GM12864 (cell line): ENCODE results near the gene PBX2.
A peak's percentile ranks its signal among the peaks of the same experiment; 100 is the strongest.
"Not testable (repeated sequence)": the region's sequence is repeated elsewhere in the genome, so short reads cannot be mapped to it uniquely, and the experiment has no call there.

Experiments
- DNase-seq: peaks from one replicate; pipeline ENCODE4 v3.0.0-alpha.2; 2011; ENCODE audit warnings: low read depth
- H3K4me3 ChIP-seq: 2 replicates; pipeline ENCODE4 v1.5.1; 2011; ENCODE audit warnings: mild to moderate bottlenecking, low read depth, low read length, control low read depth
- CTCF ChIP-seq: IDR thresholded peaks from 2 replicates; pipeline ENCODE4 v1.5.1; 2011; ENCODE audit warnings: low read depth, mild to moderate bottlenecking, moderate library complexity, low read length, control low read depth, inconsistent platforms; ENCODE audit errors: missing control alignments

The PBX2 gene

GRCh38 chr6:32190911-32191677, 1.1 kb upstream of the PBX2 start:
- no peak for DNase-seq
- TF ChIP-seq CTCF: no peak
- peak overlapping the region; percentile 97 for H3K4me3 ChIP-seq

GRCh38 chr6:32189742-32190053, 304 bp downstream of the PBX2 start:
- H3K4me3 ChIP-seq: peak overlapping the region; percentile 97
- TF ChIP-seq CTCF: no peak
- no peak for DNase-seq

- TF ChIP-seq CTCF: no peak
- H3K4me3 ChIP-seq: peak overlapping the region; percentile 97
- no peak for DNase-seq
Measured at GRCh38 chr6:32189069-32189741, 797 bp downstream of the PBX2 start.

GRCh38 chr6:32188381-32189068, 1.5 kb downstream of the PBX2 start:
- peak overlapping the region; percentile 97 for H3K4me3 ChIP-seq
- no peak for TF ChIP-seq CTCF
- DNase-seq: no peak

- H3K4me3 ChIP-seq: not testable (repeated sequence)
Measured at GRCh38 chr6:32187725-32188380, 2.1 kb downstream of the PBX2 start.

GRCh38 chr6:32187009-32187709, 2.8 kb downstream of the PBX2 start:
- no peak for DNase-seq
- no peak for TF ChIP-seq CTCF

More at GRCh38 chr6:32187725-32188380, 2.1 kb downstream of the PBX2 start:
- DNase-seq: not testable (repeated sequence)

GRCh38 chr6:32186151-32186840, 3.7 kb downstream of the PBX2 start:
- DNase-seq, H3K4me3 ChIP-seq: not testable (repeated sequence)

More at GRCh38 chr6:32187009-32187709, 2.8 kb downstream of the PBX2 start:
- H3K4me3 ChIP-seq: no peak overlapping the region

- not testable (repeated sequence) for H3K4me3 ChIP-seq, DNase-seq
Measured at GRCh38 chr6:32185681-32186131, 4.3 kb downstream of the PBX2 start.
